Erythroblast (primary cell): Measurements from ENCODE around the gene LAS1L.

Experiments
- GATA1 ChIP-seq: IDR thresholded peaks from 2 replicates; pipeline ENCODE4 v1.6.1; 2011; ENCODE audit warnings: low read depth, mild to moderate bottlenecking, control low read depth, low read length, moderate library complexity
- POLR2A ChIP-seq: IDR thresholded peaks from 2 replicates; pipeline ENCODE4 v1.6.1; 2011; ENCODE audit warnings: mild to moderate bottlenecking, low read length

GRCh38 chrX:65509400-65509799 is 25.2 kb downstream of the LAS1L start:
- TF ChIP-seq POLR2A (no peak), GATA1 (no peak)
